NCI-H1092 (cell line): Measurements from ENCODE around the gene ZNF595.
"Not testable (repeated sequence)": the region's sequence is repeated elsewhere in the genome, so short reads cannot be mapped to it uniquely, and the experiment has no call there.

Experiments used
- DNase-seq: peaks from one replicate; lab custom pipeline; 2025; lab: John Stamatoyannopoulos, UW

Gene ZNF595

GRCh38 chr4:86559-87324 lies 33.6 kb downstream of the ZNF595 start:
- not testable (repeated sequence) for DNase-seq

- no peak for DNase-seq
Observed at GRCh38 chr4:98386-98785, 45.3 kb downstream of the ZNF595 start.

GRCh38 chr4:99863-100262 lies 46.7 kb downstream of the ZNF595 start:
- DNase-seq, result no peak

- DNase-seq, result no peak
Observed at GRCh38 chr4:107083-107443, 53.9 kb downstream of the ZNF595 start.

GRCh38 chr4:107444-108429 lies 54.6 kb downstream of the ZNF595 start:
- DNase-seq, result no peak

- DNase-seq, result no peak
Observed at GRCh38 chr4:112771-113170, 59.6 kb downstream of the ZNF595 start.

- DNase-seq, result no peak
Observed at GRCh38 chr4:113732-114131, 60.6 kb downstream of the ZNF595 start.

- no peak for DNase-seq
Observed at GRCh38 chr4:114149-114548, 61.0 kb downstream of the ZNF595 start.

GRCh38 chr4:116499-116898 lies 63.4 kb downstream of the ZNF595 start:
- no peak for DNase-seq

GRCh38 chr4:120616-121015 lies 67.5 kb downstream of the ZNF595 start:
- no peak for DNase-seq

GRCh38 chr4:121408-122084 lies 68.4 kb downstream of the ZNF595 start:
- DNase-seq, result no peak

GRCh38 chr4:123922-124274 lies 70.8 kb downstream of the ZNF595 start:
- not testable (repeated sequence) for DNase-seq

- DNase-seq, result peak; percentile 97
Observed at GRCh38 chr4:124275-125081, 71.4 kb downstream of the ZNF595 start, which contains the start of gene ZNF718. Gene ZNF718, plus strand, starts transcription at chr4:124501. Its CDS starts 170 bp downstream, at chr4:124671.

GRCh38 chr4:125091-125771 lies 72.1 kb downstream of the ZNF595 start:
- peak; percentile 19 for DNase-seq

GRCh38 chr4:125833-126232 lies 72.7 kb downstream of the ZNF595 start:
- no peak for DNase-seq

GRCh38 chr4:132483-132882 lies 79.4 kb downstream of the ZNF595 start:
- no peak for DNase-seq
